GM19351 (cell line): Measurements from ENCODE around the gene LHFPL2.

ENCODE experiments used
- ATAC-seq: cut with Tn5 transposase; IDR thresholded peaks from one replicate; pipeline ENCODE4 v1.9.1; 2021; ENCODE audit warnings: mild to moderate bottlenecking, moderate library complexity; ENCODE audit not compliant: unreplicated experiment

The LHFPL2 gene

GRCh38 chr5:78507531-78507930 lies 141.0 kb downstream of the LHFPL2 start:
- no peak for ATAC-seq

GRCh38 chr5:78506261-78507024 lies 142.1 kb downstream of the LHFPL2 start:
- ATAC-seq = no peak

GRCh38 chr5:78505860-78506259 lies 142.7 kb downstream of the LHFPL2 start:
- no peak for ATAC-seq

GRCh38 chr5:78504704-78505677 lies 143.6 kb downstream of the LHFPL2 start:
- ATAC-seq = no peak

GRCh38 chr5:78503958-78504653 lies 144.5 kb downstream of the LHFPL2 start:
- ATAC-seq = no peak

GRCh38 chr5:78501411-78502352 lies 146.9 kb downstream of the LHFPL2 start:
- ATAC-seq = no peak

- ATAC-seq = no peak
Measured at GRCh38 chr5:78500871-78501270, 147.7 kb downstream of the LHFPL2 start.

GRCh38 chr5:78500028-78500427 lies 148.5 kb downstream of the LHFPL2 start:
- no peak for ATAC-seq

GRCh38 chr5:78499485-78499884 lies 149.1 kb downstream of the LHFPL2 start:
- ATAC-seq = no peak

GRCh38 chr5:78497573-78498533 lies 150.7 kb downstream of the LHFPL2 start:
- peak; percentile 80 for ATAC-seq

GRCh38 chr5:78496373-78496772 lies 152.2 kb downstream of the LHFPL2 start:
- no peak for ATAC-seq

- no peak for ATAC-seq
Measured at GRCh38 chr5:78495800-78496199, 152.8 kb downstream of the LHFPL2 start.

GRCh38 chr5:78492650-78493049 lies 155.9 kb downstream of the LHFPL2 start:
- no peak for ATAC-seq

GRCh38 chr5:78492224-78492623 lies 156.3 kb downstream of the LHFPL2 start:
- ATAC-seq = no peak

GRCh38 chr5:78490709-78491485 lies 157.7 kb downstream of the LHFPL2 start:
- ATAC-seq = no peak

- no peak for ATAC-seq
Measured at GRCh38 chr5:78487846-78488245, 160.7 kb downstream of the LHFPL2 start.

GRCh38 chr5:78486218-78486617 lies 162.4 kb downstream of the LHFPL2 start:
- no peak for ATAC-seq

- peak; percentile 83 for ATAC-seq
Measured at GRCh38 chr5:78483809-78484521, 164.6 kb downstream of the LHFPL2 start.
